Body of pancreas (tissue), 4 donors: Measurements from ENCODE around the gene BCL2L11.

Experiments used
- POLR2A ChIP-seq, 3 donors: fragments of 450-650 bp; IDR thresholded peaks; one replicate each; pipeline ENCODE4 v1.6.1; 2016; ENCODE audit warnings: antibody characterized with exemption in 3 of 3, mild to moderate bottlenecking in 2 of 3
- TF ChIP-seq, protein P1 (sequence below), 7 experiments: fragments of 450-650 bp in 4 of 7; fragments of 200-600 bp in 3 of 7; sonication (generic) in 3 of 7; IDR thresholded peaks; one replicate each; pipeline ENCODE4 v1.5.1; 2016 to 2019; ENCODE audit warnings: antibody characterized with exemption in 7 of 7

DNA sequence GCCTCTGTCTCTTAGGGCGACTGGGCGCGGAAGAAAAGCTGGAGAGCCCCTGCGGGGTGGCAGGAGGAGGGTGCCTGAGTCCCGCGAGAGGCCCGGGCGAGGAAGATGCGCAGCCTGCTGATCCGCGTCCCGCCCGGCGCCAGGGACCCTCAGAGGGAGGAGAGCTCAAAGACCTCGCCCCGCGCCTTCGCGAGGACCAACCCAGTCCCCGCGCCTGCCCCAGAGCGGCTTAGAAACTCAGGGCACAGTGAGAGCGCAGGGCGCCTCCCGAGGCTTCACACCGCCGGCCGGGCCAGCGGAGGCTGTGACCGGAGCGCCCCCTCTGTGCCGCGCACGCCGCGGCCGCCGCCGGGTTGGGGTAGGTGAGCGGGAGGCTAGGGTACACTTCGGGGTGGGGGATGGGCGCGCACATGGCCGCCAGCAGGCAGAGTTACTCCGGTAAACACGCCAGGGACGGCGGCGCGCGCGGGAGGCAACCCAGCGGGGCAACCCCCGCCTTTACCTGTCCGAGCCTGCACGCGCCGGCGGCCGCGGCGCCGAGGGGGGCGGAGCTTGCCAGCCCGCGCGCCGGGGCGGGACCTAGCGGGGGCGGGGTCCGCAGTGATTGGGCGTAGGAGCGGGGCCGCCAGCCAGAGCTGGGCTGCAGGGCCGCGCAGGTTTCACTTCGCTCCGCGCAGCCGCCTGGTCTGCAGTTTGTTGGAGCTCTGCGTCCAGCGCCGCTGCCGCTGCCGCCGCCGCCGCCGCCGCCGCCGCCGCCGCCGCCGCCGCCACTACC, at the start of gene BCL2L11:
- peak; percentile 86 to 97 (median 92) for TF ChIP-seq POLR2A (IDR thresholded peaks at IDR 0.05)
- TF ChIP-seq, protein P1, sequence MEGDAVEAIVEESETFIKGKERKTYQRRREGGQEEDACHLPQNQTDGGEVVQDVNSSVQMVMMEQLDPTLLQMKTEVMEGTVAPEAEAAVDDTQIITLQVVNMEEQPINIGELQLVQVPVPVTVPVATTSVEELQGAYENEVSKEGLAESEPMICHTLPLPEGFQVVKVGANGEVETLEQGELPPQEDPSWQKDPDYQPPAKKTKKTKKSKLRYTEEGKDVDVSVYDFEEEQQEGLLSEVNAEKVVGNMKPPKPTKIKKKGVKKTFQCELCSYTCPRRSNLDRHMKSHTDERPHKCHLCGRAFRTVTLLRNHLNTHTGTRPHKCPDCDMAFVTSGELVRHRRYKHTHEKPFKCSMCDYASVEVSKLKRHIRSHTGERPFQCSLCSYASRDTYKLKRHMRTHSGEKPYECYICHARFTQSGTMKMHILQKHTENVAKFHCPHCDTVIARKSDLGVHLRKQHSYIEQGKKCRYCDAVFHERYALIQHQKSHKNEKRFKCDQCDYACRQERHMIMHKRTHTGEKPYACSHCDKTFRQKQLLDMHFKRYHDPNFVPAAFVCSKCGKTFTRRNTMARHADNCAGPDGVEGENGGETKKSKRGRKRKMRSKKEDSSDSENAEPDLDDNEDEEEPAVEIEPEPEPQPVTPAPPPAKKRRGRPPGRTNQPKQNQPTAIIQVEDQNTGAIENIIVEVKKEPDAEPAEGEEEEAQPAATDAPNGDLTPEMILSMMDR (IDR thresholded peaks at IDR 0.05): peak in 1 of 7 experiments; percentile 17
